K562 (cell line): Measurements from ENCODE around the gene HAUS6. TPM values are rescaled to one million over a fixed set of nuclear protein-coding genes. Genes with fewer than 3 reads are reported as not detected.
A peak's percentile ranks its signal among the peaks of the same experiment; 100 is the strongest.

Experiments
- ATAC-seq: fragments of 200-7000 bp; cut with Tn5 transposase; 3 replicates; pipeline ENCODE4 v1.9.1; 2020; ENCODE audit warnings: moderate library complexity
- BruUV-seq: library from RNA; stranded (reverse); fragments of 400-500 nt; replicated peaks from 2 replicates; lab custom pipeline; 2021; lab: Mats Ljungman, UMichigan
- CTCF ChIA-PET: fragments of 300-600 bp; formaldehyde crosslinking; extraction: SDS; loops from one replicate; lab custom pipeline; 2021; ENCODE audit warnings: low intra/inter-chr PET ratio; lab: Yijun Ruan, JAX
- POLR2A ChIA-PET: fragments of 300-600, 350-650 bp; sonication (Branson Sonifier 250); formaldehyde crosslinking; extraction: SDS; loops from one replicate; lab custom pipeline; 2021; ENCODE audit warnings: antibody characterized with exemption, inconsistent platforms; lab: Yijun Ruan, JAX
- DNase-seq, 4 experiments: peaks; one replicate each; pipeline versions ENCODE4 v3.0.0 to v3.0.0-alpha.2; 2011 to 2018; ENCODE audit warnings: low spot score in 3 of 4, mixed read lengths in 3 of 4; ENCODE audit errors: extremely low read depth in 1 of 4
- FAIRE-seq: peaks from 2 replicates; lab custom pipeline; 2011; peaks lifted over from hg19 to GRCh38; lab: Jason Lieb, UNC
- H2AFZ ChIP-seq: 2 replicates; pipeline ENCODE4 v1.6.0; 2011; ENCODE audit warnings: low read depth, low read length, control low read depth, inconsistent platforms
- H3K27ac ChIP-seq: fragments of 200-600 bp; 3 replicates; pipeline ENCODE4 v1.8.0; 2011; ENCODE audit warnings: low read depth, mild to moderate bottlenecking, control low read depth, inconsistent platforms, low read length, moderate library complexity, mixed read lengths; ENCODE audit errors: extremely low read depth
- H3K27me3 ChIP-seq, 2 experiments: fragments of 300-600 bp in 1 of 2; 2 replicates in 1 of 2; 3 replicates in 1 of 2; pipeline versions ENCODE4 v1.6.0 to v1.8.0; 2011; ENCODE audit warnings: inconsistent platforms in 2 of 2, low read length in 2 of 2, mild to moderate bottlenecking in 1 of 2, mixed read lengths in 1 of 2, moderate library complexity in 1 of 2; ENCODE audit not compliant: control insufficient read depth in 2 of 2, insufficient read depth in 2 of 2
- H3K36me3 ChIP-seq: fragments of 300-600 bp; 3 replicates; pipeline ENCODE4 v1.8.0; 2011; ENCODE audit warnings: mild to moderate bottlenecking, low read length, inconsistent platforms; ENCODE audit not compliant: control insufficient read depth, insufficient read depth
- H3K4me1 ChIP-seq, 2 experiments: fragments of 200-600 bp in 1 of 2; replicated peaks in 1 of 2; 2 replicates in 1 of 2; 3 replicates in 1 of 2; pipeline versions ENCODE4 v1.5.1 to v1.8.0; 2011; ENCODE audit warnings: inconsistent platforms in 2 of 2, low read length in 2 of 2, mild to moderate bottlenecking in 1 of 2, mixed read lengths in 1 of 2, moderate library complexity in 1 of 2; ENCODE audit not compliant: control insufficient read depth in 2 of 2, insufficient read depth in 2 of 2
- H3K4me2 ChIP-seq: 2 replicates; pipeline ENCODE4 v1.6.1; 2011; ENCODE audit warnings: low read length, control low read depth, inconsistent platforms, mixed read lengths; ENCODE audit not compliant: insufficient read depth
- H3K4me3 ChIP-seq: fragments of 200-600 bp; sonication (generic), shearing (Covaris generic); 2 replicates; pipeline ENCODE4 v1.5.1; 2016; ENCODE audit warnings: control low read depth, inconsistent platforms
- H3K79me2 ChIP-seq: fragments of 200-600 bp; 3 replicates; pipeline ENCODE4 v1.8.0; 2011; ENCODE audit warnings: low read length, inconsistent platforms; ENCODE audit not compliant: control insufficient read depth, insufficient read depth
- H3K9ac ChIP-seq, 2 experiments: 2 replicates each; pipeline versions ENCODE4 v1.6.0 to v1.6.1; 2011; ENCODE audit warnings: low read depth in 2 of 2, low read length in 2 of 2, control low read depth in 1 of 2, inconsistent platforms in 1 of 2, mild to moderate bottlenecking in 1 of 2, mixed read lengths in 1 of 2; ENCODE audit not compliant: insufficient read depth in 1 of 2
- H3K9me1 ChIP-seq: one replicate; pipeline ENCODE4 v1.6.0; 2011; ENCODE audit warnings: inconsistent platforms, mild to moderate bottlenecking, low read length, moderate library complexity; ENCODE audit not compliant: control insufficient read depth, insufficient read depth
- H3K9me3 ChIP-seq: replicated peaks from 2 replicates; pipeline ENCODE4 v1.5.1; 2011; ENCODE audit warnings: low read depth, low read length, inconsistent platforms; ENCODE audit not compliant: control insufficient read depth, insufficient read depth
- H4K20me1 ChIP-seq: replicated peaks from 2 replicates; pipeline ENCODE4 v1.6.1; 2011; ENCODE audit warnings: low read length, inconsistent platforms, mixed read lengths; ENCODE audit not compliant: control insufficient read depth, insufficient read depth
- CTCF ChIP-seq, 3 experiments: IDR thresholded peaks in 2 of 3; conservative IDR thresholded peaks in 1 of 3; 2 replicates each; pipeline ENCODE4 v1.5.1; 2011 to 2012; ENCODE audit warnings: low read length in 3 of 3, mild to moderate bottlenecking in 3 of 3, control low read depth in 2 of 3, improper control_type of control experiment in 1 of 3, inconsistent platforms in 1 of 3, low read depth in 1 of 3, mixed read lengths in 1 of 3, moderate library complexity in 1 of 3; ENCODE audit not compliant: insufficient read depth in 2 of 3
- SMARCA4 ChIP-seq: fragments of 450-650 bp; IDR thresholded peaks from 2 replicates; pipeline ENCODE4 v1.6.1; 2016
- TEAD1 ChIP-seq, 2 experiments: fragments of 450-650 bp in 1 of 2; sonication (generic) in 1 of 2; formaldehyde crosslinking; IDR thresholded peaks; 2 replicates each; pipeline versions ENCODE4 v1.4.0 to v1.8.0; 2020 to 2022; ENCODE audit warnings: mild to moderate bottlenecking in 2 of 2, missing genetic modification reagents in 1 of 2
- ZNF436 ChIP-seq: fragments of 250-450, 450-650 bp; sonication (Bioruptor Pico); formaldehyde crosslinking; IDR thresholded peaks from 2 replicates; pipeline ENCODE4 v1.7.0; 2020; ENCODE audit warnings: mild to moderate bottlenecking
- WGBS: fragments of 100-300 bp; shearing (Covaris generic); methylation state at CpG from one replicate; pipeline ENCODE4 v1.1.6; 2016; ENCODE audit warnings: low coverage, mixed read lengths; ENCODE audit not compliant: insufficient coverage; ENCODE audit errors: missing lambda C conversion rate; 5-methylcytosine and 5-hydroxymethylcytosine counted together
- in situ Hi-C: fragments of 300-500 bp; cut with MboI; formaldehyde crosslinking; loops from 4 replicates; pipeline ENCODE4 v1.15.0; 2018; ENCODE audit warnings: inconsistent platforms, mixed read lengths
- intact Hi-C: fragments of 100-400 bp; cut with micrococcal nuclease; formaldehyde crosslinking; loops from 2 replicates; pipeline ENCODE4 v1.14.2; 2022
- polyA plus RNA-seq, 8 experiments: library from polyadenylated mRNA; depleted of rRNA in 4 of 8; stranded (reverse) in 5 of 8; unstranded in 3 of 8; fragments of >200 nt; fragmentation: Nextera tagmentation in 2 of 8; fragmentation: Illumina TruSeq in 1 of 8; extraction: Ambion mirVana in 2 of 8; extraction: Trizol in 1 of 8; gene quantifications; 2 replicates each; pipeline versions ENCODE4 v1.2.1 to v1.2.3, GENCODE V29; 2011 to 2014; ENCODE audit warnings: inconsistent platforms in 1 of 8, missing spikeins in 1 of 8
- total RNA-seq, 7 experiments: library from RNA; depleted of rRNA in 6 of 7; stranded (reverse); fragments of >200 nt in 6 of 7; fragmentation: Illumina TruSeq in 2 of 7; extraction: Trizol in 2 of 7; gene quantifications; 2 replicates each; pipeline versions ENCODE4 v1.2.1 to v1.2.3, GENCODE V29; 2011 to 2021; ENCODE audit warnings: low replicate concordance in 1 of 7

HAUS6 gene
- total and polyA plus RNA-seq, 9 of the 15 experiments (the other 6 are each of a cell fraction or from before 2014, with no cell fraction given): 10.2 to 31.7 (median 23.1) TPM

- H2AFZ ChIP-seq: no peak overlapping the region
- TF ChIP-seq TEAD1 (CRISPR knock-in tag; IDR thresholded peaks at IDR 0.05) (no peak), ZNF436 (CRISPR knock-in tag) (no peak), SMARCA4 (no peak), CTCF (IDR thresholded peaks at IDR 0.05 in 2 of 3, conservative IDR thresholded peaks at IDR 0.05 in 1 of 3; ENCODE audit: insufficient read depth in 2 of 3, low read depth in 1 of 3, low read length in 3 of 3) (peak in 2 of 3 experiments; percentile 13 to 34; a peak in 3 of 6 replicates)
- TF ChIP-seq, all 486 proteins: peak for 1
- BruUV-seq: no TSS peak
- Histone ChIP-seq H3K9ac (no peak overlapping the region), H3K9me1 (no peaks in the 10 kb centered on the region), H3K27me3 (no peaks in the 10 kb centered on the region), H3K4me2 (no peak overlapping the region), H3K9me3 (no peaks in the 10 kb centered on the region), H3K27ac (no peak overlapping the region), H3K79me2 (no peaks in the 10 kb centered on the region), H3K36me3 (no peaks in the 10 kb centered on the region), H4K20me1 (no peaks in the 10 kb centered on the region), H3K4me3 (no peak overlapping the region), H3K4me1 (peaks cover 0 to 9% of the 10 kb centered on the region in 2 experiments; a peak in 2 of 5 replicates)
- DNase-seq (no peak), ATAC-seq (peak; percentile 78), FAIRE-seq (no peak)
- 72% methylated on average over 3 of the region's 3 CpGs for WGBS
- ChIA-PET CTCF (no interaction called here), POLR2A (interaction anchor here (0.7 to 1.5 kb wide), 4 partner anchors 10 to 16 kb away, joined by 3 to 5 read pairs (median 4); no protein-coding TSS in a partner anchor)
- intact Hi-C loops: loop anchor here (2.0 kb wide), 1 partner anchor 39 kb away; no protein-coding TSS in a partner anchor
- in situ Hi-C loops: no loop called here
Observed at GRCh38 chr9:19136129-19136528, 33.4 kb upstream of the HAUS6 start.
